HG03342 (cell line): ENCODE data around the gene CD244.

ENCODE experiments used
- ATAC-seq: cut with Tn5 transposase; IDR thresholded peaks from one replicate; pipeline ENCODE4 v1.9.1; 2021; ENCODE audit warnings: mild to moderate bottlenecking, moderate library complexity; ENCODE audit not compliant: unreplicated experiment

The CD244 gene

GRCh38 chr1:160814316-160814715, 48.4 kb downstream of the CD244 start:
- no peak for ATAC-seq

GRCh38 chr1:160813215-160813614, 49.5 kb downstream of the CD244 start:
- no peak for ATAC-seq

GRCh38 chr1:160811147-160811546, 51.5 kb downstream of the CD244 start:
- no peak for ATAC-seq

- no peak for ATAC-seq
These were observed 52.2 kb downstream of the CD244 start for GRCh38 chr1:160810486-160810885.

GRCh38 chr1:160808289-160808688, 54.4 kb downstream of the CD244 start:
- no peak for ATAC-seq

- no peak for ATAC-seq
These were observed 54.9 kb downstream of the CD244 start for GRCh38 chr1:160807738-160808137.

- no peak for ATAC-seq
These were observed 55.4 kb downstream of the CD244 start for GRCh38 chr1:160807247-160807646.

GRCh38 chr1:160806784-160807183, 55.9 kb downstream of the CD244 start:
- ATAC-seq, result no peak

- no peak for ATAC-seq
These were observed 56.5 kb downstream of the CD244 start for GRCh38 chr1:160806109-160806665.

- no peak for ATAC-seq
These were observed 60.7 kb downstream of the CD244 start for GRCh38 chr1:160801836-160802580.

GRCh38 chr1:160800645-160801408, 61.9 kb downstream of the CD244 start:
- ATAC-seq, result no peak

- ATAC-seq, result no peak
These were observed 62.5 kb downstream of the CD244 start for GRCh38 chr1:160800142-160800541.

GRCh38 chr1:160799641-160800040, 63.0 kb downstream of the CD244 start:
- no peak for ATAC-seq

- no peak for ATAC-seq
These were observed 64.2 kb downstream of the CD244 start for GRCh38 chr1:160798439-160798838.

GRCh38 chr1:160797861-160798273, 64.8 kb downstream of the CD244 start:
- no peak for ATAC-seq

- peak; percentile 39 for ATAC-seq
These were observed 65.4 kb downstream of the CD244 start for GRCh38 chr1:160797271-160797709.

- ATAC-seq, result peak; percentile 76
These were observed 66.7 kb downstream of the CD244 start, which contains the start of gene LY9 for GRCh38 chr1:160795951-160796383. LY9 (plus strand) TSS chr1:160796174; CDS start chr1:160796188, 14 bp downstream.

- no peak for ATAC-seq
These were observed 68.3 kb downstream of the CD244 start for GRCh38 chr1:160794376-160794775.

GRCh38 chr1:160789702-160790611, 72.7 kb downstream of the CD244 start:
- ATAC-seq, result peak; percentile 90

GRCh38 chr1:160789051-160789701, 73.5 kb downstream of the CD244 start:
- peak; percentile 10 for ATAC-seq
